Esophagus squamous epithelium (tissue), 4 donors: ENCODE measurements around the gene IER5L.

Experiments used
- CTCF ChIP-seq, 6 experiments: fragments of 450-650 bp in 4 of 6; fragments of 200-600 bp in 2 of 6; sonication (generic) in 2 of 6; IDR thresholded peaks; one replicate each; pipeline ENCODE4 v1.5.1; 2016 to 2019; ENCODE audit warnings: antibody characterized with exemption in 6 of 6, mild to moderate bottlenecking in 4 of 6, moderate library complexity in 4 of 6
- POLR2A ChIP-seq, 4 donors: fragments of 450-650 bp; IDR thresholded peaks; one replicate each; pipeline ENCODE4 v1.6.1; 2017; ENCODE audit warnings: antibody characterized with exemption in 4 of 4, mild to moderate bottlenecking in 4 of 4, moderate library complexity in 3 of 4

- TF ChIP-seq CTCF (IDR thresholded peaks at IDR 0.05) (no peak), POLR2A (IDR thresholded peaks at IDR 0.05) (no peak)
Measured at GRCh38 chr9:129171993-129172751, 5.9 kb downstream of the IER5L start.
